GM19324 (cell line): ENCODE data around the gene NPTX1.

ENCODE experiments used
- ATAC-seq: cut with Tn5 transposase; IDR thresholded peaks from one replicate; pipeline ENCODE4 v1.9.1; 2021; ENCODE audit warnings: mild to moderate bottlenecking, moderate library complexity; ENCODE audit not compliant: unreplicated experiment, low FRiP score

The NPTX1 gene

GRCh38 chr17:80429356-80430275 is 46.8 kb downstream of the NPTX1 start:
- ATAC-seq, result no peak

DNA sequence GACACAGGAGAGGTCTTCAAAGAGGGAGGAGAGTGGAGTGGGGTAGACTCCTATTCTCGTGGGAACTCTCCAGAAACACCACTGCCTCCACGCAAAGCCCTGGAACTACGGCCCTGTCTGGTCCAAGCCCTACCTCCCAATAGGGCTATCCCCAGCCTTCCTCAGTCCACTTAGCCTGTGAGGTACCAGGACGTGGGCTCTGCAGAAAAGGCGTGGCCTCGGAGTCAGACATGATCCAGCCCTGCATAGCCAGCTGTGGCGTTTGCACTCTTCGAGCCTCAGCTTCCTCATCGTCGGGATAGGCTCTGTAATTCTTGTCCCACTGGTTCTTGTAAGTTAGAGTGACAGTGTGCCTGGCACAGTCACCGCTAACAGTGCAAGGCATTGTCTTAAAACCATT is 47.6 kb downstream of the NPTX1 start:
- ATAC-seq, result no peak

- ATAC-seq, result no peak
These were observed 48.0 kb downstream of the NPTX1 start for GRCh38 chr17:80428363-80428762.

DNA sequence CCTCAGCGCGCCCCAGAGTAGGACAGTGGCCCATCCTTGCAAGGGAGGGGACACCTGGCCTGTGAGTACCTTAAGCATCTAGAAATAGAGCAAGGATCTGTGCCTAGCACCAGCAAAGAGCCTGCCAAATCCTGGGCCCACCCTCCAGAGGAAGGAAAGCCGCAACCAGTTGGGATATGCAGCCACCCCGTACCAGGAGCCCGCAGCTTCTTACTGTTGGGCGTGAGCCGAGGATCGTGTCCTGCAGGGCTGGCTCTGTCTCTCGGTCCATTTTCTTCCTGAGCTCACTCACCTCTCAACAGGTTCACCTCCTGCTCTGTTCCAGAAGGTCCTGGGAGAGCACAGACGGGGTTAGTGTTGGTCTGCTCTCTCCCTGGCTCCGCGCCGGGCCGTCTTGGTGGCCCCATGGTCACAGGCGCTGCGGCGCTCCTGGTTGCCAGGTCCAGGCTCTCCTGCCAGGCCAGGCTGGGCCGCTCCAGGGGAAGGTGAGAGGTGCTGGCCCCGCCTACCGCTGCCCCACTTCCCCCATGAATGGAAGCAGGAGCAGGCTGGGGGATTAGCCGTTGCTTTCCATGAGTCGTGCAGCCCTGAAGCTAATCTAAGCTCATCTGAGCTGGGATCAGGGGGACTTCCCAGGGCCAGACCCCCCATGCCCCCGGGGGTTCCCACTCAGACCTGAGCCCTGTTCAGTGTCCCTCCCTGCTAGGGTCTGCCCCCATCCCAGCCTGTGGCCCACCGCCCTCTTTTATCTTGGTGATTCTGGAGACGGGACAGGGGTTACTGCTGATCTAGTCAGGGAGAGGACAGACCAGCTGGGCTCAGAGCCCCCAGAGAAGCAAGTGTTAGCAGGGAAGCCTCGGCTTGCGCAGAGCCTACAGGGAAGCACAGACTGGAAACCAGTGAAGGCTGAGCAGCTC is 48.8 kb downstream of the NPTX1 start:
- no peak for ATAC-seq

DNA sequence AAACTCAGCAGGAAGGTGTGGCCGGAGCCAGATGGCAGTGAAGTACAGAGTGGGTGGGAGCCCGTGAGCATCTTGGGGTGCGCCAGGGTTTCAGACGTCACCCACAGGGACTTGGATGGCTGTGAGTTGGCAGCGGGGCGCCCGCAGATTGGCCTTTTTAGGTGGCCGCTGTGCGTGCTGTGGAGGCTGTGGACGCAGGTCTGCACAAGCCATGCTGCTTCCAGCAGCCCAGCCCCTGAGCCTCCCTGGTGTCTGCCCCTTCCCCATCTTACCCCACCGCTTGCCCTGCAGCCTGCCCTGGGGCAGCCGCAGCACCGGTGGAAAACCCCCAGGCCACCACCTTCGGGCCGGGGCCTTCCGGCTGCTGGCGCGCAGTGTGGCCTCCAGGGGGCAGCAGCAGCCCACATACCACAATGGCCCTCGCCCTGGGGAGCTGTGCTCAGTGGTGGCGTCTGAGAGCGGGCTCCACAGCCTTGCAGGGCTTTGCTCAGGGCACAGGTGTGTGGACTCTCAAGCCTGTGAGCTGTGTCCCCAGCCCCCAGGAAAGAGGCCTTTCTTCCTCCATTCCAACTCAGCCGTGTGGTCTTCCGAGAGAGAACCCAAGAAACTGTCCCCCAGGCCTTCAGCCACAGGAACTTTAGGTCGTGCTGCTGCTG is 49.6 kb downstream of the NPTX1 start:
- no peak for ATAC-seq

GRCh38 chr17:80425835-80426426 is 50.5 kb downstream of the NPTX1 start:
- ATAC-seq, result no peak

DNA sequence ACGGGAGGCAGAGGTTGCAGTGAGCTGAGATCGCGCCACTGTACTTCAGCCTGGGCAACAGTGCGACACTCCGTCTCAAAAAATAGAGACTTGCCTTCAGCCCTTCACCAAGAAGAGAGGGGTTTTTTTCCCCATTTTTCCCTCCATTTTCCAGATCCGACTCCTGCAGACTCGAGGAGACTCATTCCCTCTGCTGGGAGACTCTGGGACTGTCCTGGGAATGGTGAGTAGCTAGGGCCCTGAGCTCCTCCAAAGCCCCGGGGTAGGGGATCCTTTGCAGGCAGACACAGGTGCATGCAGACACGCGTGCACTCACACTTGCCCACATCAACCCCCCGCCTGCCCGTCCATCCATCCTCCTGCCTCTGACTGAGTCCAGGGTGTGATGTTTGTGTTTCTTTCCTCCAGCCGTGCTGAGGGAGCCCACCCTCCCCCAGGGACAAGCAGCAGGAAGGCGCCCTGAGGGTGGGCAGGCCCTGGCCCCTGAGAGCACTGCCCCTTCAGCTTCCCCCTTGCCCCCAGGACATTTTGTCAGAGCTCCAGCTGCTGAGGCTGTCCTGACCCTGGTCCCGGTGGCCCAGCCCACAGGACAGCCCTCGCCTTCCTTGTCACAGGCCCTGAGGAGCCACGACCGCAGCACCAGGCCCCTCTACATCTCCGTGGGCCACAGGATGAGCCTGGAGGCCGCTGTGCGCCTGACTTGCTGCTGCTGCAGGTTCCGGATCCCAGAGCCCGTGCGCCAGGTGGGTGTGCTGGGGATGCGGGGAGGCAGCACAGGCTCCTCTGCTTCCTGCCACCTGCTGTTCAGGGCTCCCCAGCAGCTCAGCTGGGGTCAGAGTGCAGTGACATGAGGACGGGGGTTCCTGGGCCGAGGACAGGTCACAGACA is 51.3 kb downstream of the NPTX1 start:
- no peak for ATAC-seq

DNA sequence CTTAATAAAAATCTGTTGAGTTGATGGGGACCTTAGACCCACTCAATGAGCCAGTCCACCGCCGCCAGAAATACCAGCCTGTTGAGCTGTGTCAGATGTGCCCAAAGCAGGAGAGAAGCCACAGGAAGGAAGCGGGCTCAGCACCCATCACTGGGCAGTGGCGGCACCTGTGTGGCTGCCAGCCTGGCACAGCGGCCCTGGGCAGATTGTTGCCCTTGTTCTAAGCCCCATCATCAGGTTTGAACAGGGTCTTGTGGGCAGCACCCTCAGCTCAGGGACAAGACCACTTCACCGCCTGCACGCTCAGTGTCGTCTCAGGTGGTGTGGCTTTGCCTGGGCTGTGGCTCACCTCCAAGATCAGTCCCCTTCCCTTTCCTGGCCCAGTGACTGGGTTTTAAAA is 52.1 kb downstream of the NPTX1 start:
- ATAC-seq, result no peak

GRCh38 chr17:80423536-80424225 is 52.7 kb downstream of the NPTX1 start:
- ATAC-seq, result no peak

DNA sequence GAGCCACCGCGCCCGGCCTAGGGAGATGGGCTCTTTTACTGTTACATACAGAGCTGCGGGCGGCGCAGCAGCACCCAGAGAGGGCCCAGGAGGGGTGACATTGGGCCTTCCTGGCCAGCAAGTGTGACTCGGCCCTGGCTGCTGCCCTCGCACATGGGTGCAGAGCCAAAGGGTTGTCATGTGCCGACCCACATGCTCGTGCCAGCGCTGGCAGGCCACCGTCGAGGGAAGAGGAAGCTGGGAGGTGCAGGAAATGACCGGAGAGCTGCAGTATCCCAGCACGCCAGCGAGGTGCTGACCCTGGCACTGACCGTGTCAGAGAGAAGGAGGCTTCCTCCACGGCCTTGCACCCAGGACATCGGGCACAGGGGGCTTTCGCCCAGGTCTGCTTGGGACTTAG is 53.4 kb downstream of the NPTX1 start:
- ATAC-seq, result no peak

- no peak for ATAC-seq
These were observed 54.1 kb downstream of the NPTX1 start for GRCh38 chr17:80422276-80422675.

DNA sequence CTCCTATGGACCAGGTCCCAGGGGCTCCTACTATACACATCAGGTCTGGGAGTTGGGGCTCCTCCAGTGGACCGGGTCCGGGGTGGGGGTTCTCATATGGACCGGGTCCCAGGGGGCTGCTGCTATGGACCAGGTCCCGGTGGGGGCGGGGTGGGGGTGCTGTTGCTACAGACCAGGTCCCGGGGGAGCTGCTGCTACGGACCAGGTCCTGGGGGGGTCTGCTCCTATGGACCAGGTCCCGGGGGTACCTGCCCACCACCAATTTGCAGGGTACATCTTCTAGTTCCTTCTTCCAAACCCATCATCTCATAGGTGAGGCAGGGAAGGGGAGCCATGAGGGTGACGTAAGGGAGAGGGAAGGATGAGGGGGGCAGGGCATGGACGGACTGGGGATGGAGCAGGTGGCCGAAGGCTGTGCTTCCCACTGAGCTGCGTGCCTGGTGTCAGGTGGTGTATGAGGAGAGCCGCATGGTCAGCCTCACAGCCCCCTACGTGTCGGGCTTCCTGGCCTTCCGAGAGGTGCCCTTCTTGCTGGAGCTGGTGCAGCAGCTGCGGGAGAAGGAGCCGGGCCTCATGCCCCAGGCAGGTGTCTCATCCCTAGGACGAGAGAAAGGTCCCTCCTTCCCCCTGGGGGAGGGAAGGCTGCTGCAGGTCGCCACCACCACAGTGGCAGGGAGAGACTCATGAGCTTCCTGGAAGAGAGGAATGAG is 54.9 kb downstream of the NPTX1 start:
- no peak for ATAC-seq

DNA sequence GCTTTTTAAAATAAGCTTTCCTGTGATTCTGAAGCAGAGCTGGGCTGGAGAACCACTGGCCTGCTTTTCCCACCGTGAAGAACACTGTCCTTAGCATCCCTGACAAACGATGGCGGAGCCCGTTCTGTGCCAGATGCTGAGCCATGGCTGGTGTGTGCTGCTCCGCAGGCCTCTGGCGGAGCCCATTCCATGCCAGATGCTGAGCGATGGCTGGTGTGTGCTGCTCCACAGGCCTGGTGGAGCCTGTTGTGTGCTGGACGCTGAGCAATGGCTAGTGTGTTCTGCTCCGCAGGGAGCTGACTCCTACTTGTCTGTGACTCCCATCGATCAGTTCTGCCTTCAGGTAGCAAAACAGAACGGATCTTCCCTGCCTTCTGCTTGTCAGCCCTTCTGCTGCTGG is 57.2 kb downstream of the NPTX1 start:
- no peak for ATAC-seq

DNA sequence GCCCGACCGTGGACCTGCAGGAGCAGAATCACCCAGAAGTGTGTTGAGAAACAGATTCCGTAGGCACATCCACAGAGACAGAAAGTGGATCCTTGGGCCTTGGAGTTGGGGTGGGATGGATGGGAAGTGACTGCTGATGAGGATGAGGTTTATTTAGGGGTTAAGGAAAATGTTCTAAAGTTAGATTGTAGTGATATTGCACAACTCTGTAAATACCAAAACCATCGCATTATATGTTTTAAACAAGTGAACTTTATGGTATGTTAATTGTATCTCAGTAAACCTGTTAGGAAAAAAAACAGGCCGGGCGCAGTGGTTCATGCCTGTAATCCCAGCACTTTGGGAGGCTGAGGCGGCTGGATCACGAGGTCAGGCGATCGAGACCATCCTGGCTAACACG is 57.8 kb downstream of the NPTX1 start:
- ATAC-seq, result no peak
